Neuronal stem cell (in vitro differentiated cells): Measurements from ENCODE around the gene FBXO47.

Experiments
- DNase-seq: peaks from one replicate; pipeline ENCODE4 v3.0.0-alpha.2; 2013; ENCODE audit warnings: low spot score
- H2AFZ ChIP-seq: one replicate; pipeline ENCODE4 v1.6.1; 2013; ENCODE audit warnings: mild to moderate bottlenecking, low read length, inconsistent platforms
- H2AK5ac ChIP-seq: 2 replicates; pipeline ENCODE4 v1.6.1; 2013; ENCODE audit warnings: low read depth, mild to moderate bottlenecking, inconsistent platforms, low read length, moderate library complexity, mixed read lengths
- H2BK120ac ChIP-seq: 2 replicates; pipeline ENCODE4 v1.6.1; 2013; ENCODE audit warnings: low read depth, mild to moderate bottlenecking, inconsistent platforms, low read length, moderate library complexity, mixed read lengths
- H2BK12ac ChIP-seq: one replicate; pipeline ENCODE4 v1.6.1; 2013; ENCODE audit warnings: low read length, inconsistent platforms
- H2BK15ac ChIP-seq: 2 replicates; pipeline ENCODE4 v1.6.1; 2013; ENCODE audit warnings: mild to moderate bottlenecking, low read length, inconsistent platforms, mixed read lengths
- H2BK5ac ChIP-seq: one replicate; pipeline ENCODE4 v1.6.1; 2013; ENCODE audit warnings: inconsistent platforms, mild to moderate bottlenecking, low read length, moderate library complexity
- H3K14ac ChIP-seq: one replicate; pipeline ENCODE4 v1.6.1; 2013; ENCODE audit warnings: low read length, inconsistent platforms
- H3K18ac ChIP-seq: 2 replicates; pipeline ENCODE4 v1.6.1; 2013; ENCODE audit warnings: low read length, inconsistent platforms
- H3K23ac ChIP-seq: 2 replicates; pipeline ENCODE4 v1.6.1; 2013; ENCODE audit warnings: low read depth, mild to moderate bottlenecking, mixed read lengths, low read length, inconsistent platforms; ENCODE audit not compliant: poor library complexity
- H3K27ac ChIP-seq: replicated peaks from 3 replicates; pipeline ENCODE4 v1.5.1; 2013; ENCODE audit warnings: low read length, inconsistent platforms
- H3K27me3 ChIP-seq, 3 experiments: 2 replicates each; pipeline ENCODE4 v1.6.1; 2013; ENCODE audit warnings: low read length in 3 of 3, mild to moderate bottlenecking in 2 of 3, inconsistent platforms in 1 of 3, low read depth in 1 of 3, mixed read lengths in 1 of 3, moderate library complexity in 1 of 3; ENCODE audit not compliant: control insufficient read depth in 3 of 3, insufficient read depth in 3 of 3
- H3K36me3 ChIP-seq, 2 donors: replicated peaks in 1 of 2; 2 replicates each; pipeline ENCODE4 v1.6.1; 2013; ENCODE audit warnings: low read length in 2 of 2; ENCODE audit not compliant: control insufficient read depth in 2 of 2, insufficient read depth in 2 of 2
- H3K4ac ChIP-seq: 2 replicates; pipeline ENCODE4 v1.6.1; 2013; ENCODE audit warnings: inconsistent platforms, mild to moderate bottlenecking, low read length, moderate library complexity
- H3K4me1 ChIP-seq, 2 donors: 1 replicate in 1 of 2; 2 replicates in 1 of 2; pipeline ENCODE4 v1.6.1; 2013; ENCODE audit warnings: low read length in 2 of 2, low read depth in 1 of 2; ENCODE audit not compliant: control insufficient read depth in 2 of 2, insufficient read depth in 1 of 2
- H3K4me2 ChIP-seq: one replicate; pipeline ENCODE4 v1.6.1; 2013; ENCODE audit warnings: mild to moderate bottlenecking, low read length, inconsistent platforms; ENCODE audit not compliant: insufficient read depth, poor library complexity, severe bottlenecking
- H3K4me3 ChIP-seq, 2 donors: 2 replicates each; pipeline ENCODE4 v1.5.1; 2013; ENCODE audit warnings: low read length in 2 of 2, mild to moderate bottlenecking in 2 of 2, inconsistent platforms in 1 of 2, moderate library complexity in 1 of 2
- H3K79me1 ChIP-seq: one replicate; pipeline ENCODE4 v1.6.1; 2013; ENCODE audit warnings: low read depth, mild to moderate bottlenecking, inconsistent platforms, low read length, moderate library complexity
- H3K9ac ChIP-seq: one replicate; pipeline ENCODE4 v1.6.1; 2013; ENCODE audit warnings: mild to moderate bottlenecking, low read depth, low read length, inconsistent platforms; ENCODE audit not compliant: poor library complexity
- H3K9me3 ChIP-seq, 2 donors: replicated peaks in 1 of 2; 2 replicates each; pipeline versions ENCODE3 to v1.6.1; 2013; ENCODE audit warnings: low read length in 2 of 2, mild to moderate bottlenecking in 2 of 2, inconsistent platforms in 1 of 2, low read depth in 1 of 2, mixed read lengths in 1 of 2, moderate library complexity in 1 of 2; ENCODE audit not compliant: control insufficient read depth in 2 of 2, insufficient read depth in 1 of 2
- H4K8ac ChIP-seq: one replicate; pipeline ENCODE4 v1.6.1; 2013; ENCODE audit warnings: low read depth, mild to moderate bottlenecking, inconsistent platforms, low read length, moderate library complexity
- H4K91ac ChIP-seq: one replicate; pipeline ENCODE4 v1.6.1; 2013; ENCODE audit warnings: low read length, low read depth, mild to moderate bottlenecking, inconsistent platforms; ENCODE audit not compliant: poor library complexity
- WGBS, 2 donors: extraction: QIAGEN DNeasy Blood & Tissue Kit; methylation state at CpG; one replicate each; pipeline ENCODE4 v1.1.7; 2013; ENCODE audit warnings: missing lambda C conversion rate in 2 of 2, mixed read lengths in 1 of 2; ENCODE audit not compliant: insufficient read length in 2 of 2, insufficient replicate concordance in 1 of 2; ENCODE audit errors: extremely low coverage in 2 of 2; 5-methylcytosine and 5-hydroxymethylcytosine counted together

FBXO47 gene

DNA sequence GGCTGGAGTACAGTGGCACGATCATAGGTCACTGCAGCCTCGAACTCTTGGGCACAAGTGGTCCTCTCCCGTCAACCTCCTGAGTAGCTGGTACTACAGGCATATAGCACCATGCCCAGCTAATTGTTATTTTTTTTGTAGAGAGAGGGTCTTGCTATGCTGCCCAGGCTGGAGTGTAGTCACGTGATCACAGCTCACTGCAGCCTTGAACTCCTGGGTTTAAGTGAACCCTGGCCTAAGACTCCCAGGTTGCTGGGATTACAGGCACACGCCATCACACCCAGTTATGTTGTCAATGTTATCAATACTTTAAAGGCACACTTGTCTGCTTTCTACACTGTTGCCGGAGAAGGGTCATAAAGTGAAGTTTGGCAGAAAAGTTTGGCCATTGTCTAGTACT lies 63.8 kb downstream of the FBXO47 start:
- H4K8ac ChIP-seq = no peak overlapping the region
- no CpG with 5 or more reads among the region's 6 CpGs for WGBS, 2 donors
- H3K4me2 ChIP-seq = no peak overlapping the region
- H3K4me1 ChIP-seq = peaks cover 4 to 15% of the 10 kb centered on the region in 2 donors
- no peak overlapping the region for H2BK15ac ChIP-seq
- peaks cover 7 to 64% of the 10 kb centered on the region in 2 donors for H3K36me3 ChIP-seq
- no peak for DNase-seq
- H2BK5ac ChIP-seq = no peak overlapping the region
- no peak overlapping the region for H3K27ac ChIP-seq
- no peak overlapping the region for H2AFZ ChIP-seq
- peaks cover 4% of the 10 kb centered on the region for H3K79me1 ChIP-seq
- H3K18ac ChIP-seq = no peak overlapping the region
- H3K4ac ChIP-seq = no peak overlapping the region
- H4K91ac ChIP-seq = no peak overlapping the region
- no peaks in the 10 kb centered on the region for H3K27me3 ChIP-seq
- H3K9ac ChIP-seq = no peak overlapping the region
- no peak overlapping the region for H2BK120ac ChIP-seq
- H2BK12ac ChIP-seq = no peak overlapping the region
- H3K4me3 ChIP-seq = no peak overlapping the region
- H3K14ac ChIP-seq = no peak overlapping the region
- H3K23ac ChIP-seq = no peak overlapping the region
- no peaks in the 10 kb centered on the region for H3K9me3 ChIP-seq
- no peak overlapping the region for H2AK5ac ChIP-seq

DNA sequence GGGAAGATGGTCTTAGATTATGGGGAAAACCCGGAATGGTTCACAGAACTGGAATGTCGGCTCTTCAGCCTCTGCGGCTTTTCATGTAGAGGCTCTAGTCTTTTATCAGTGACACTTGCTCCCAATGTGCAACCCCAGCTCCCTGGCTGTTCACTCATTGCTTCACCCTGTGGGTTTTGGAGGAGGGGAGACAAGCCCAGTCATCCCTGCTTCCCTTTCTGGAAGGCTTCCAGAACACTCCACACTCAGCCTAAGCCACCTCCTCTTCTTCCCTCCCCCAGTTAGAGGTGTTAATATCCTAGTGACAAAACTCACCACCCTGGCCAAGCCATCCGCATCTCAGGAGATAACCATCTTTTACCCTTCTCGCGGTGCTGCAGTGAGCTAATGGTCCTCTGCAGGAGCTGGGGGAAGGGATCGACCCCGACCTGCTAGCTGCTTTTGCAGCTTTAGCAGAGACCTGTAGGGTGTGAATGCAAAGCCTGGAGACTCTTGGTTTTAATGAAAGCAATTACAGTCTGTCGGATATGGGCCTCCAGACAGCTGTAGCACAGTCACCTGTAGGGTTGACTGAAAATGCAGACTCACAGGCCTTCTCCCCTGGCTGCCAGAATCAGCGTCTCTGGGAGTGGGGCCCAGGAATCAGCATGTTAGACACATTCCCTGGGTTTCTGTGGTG lies 66.1 kb downstream of the FBXO47 start:
- Histone ChIP-seq H2BK5ac (no peak overlapping the region), H3K27me3 (no peaks in the 10 kb centered on the region), H3K4me1 (peaks cover 4 to 24% of the 10 kb centered on the region in 2 donors), H3K36me3 (peaks cover 6 to 67% of the 10 kb centered on the region in 2 donors), H2BK120ac (no peak overlapping the region), H3K79me1 (peaks cover 3% of the 10 kb centered on the region), H2AFZ (no peak overlapping the region), H2AK5ac (no peak overlapping the region), H3K9ac (peak overlapping the region; percentile 18), H3K4me2 (no peak overlapping the region), H3K14ac (no peak overlapping the region), H4K8ac (no peak overlapping the region), H3K18ac (peak overlapping the region; percentile 63), H3K4ac (no peak overlapping the region), H2BK12ac (no peak overlapping the region), H3K23ac (no peak overlapping the region), H4K91ac (no peak overlapping the region), H2BK15ac (no peak overlapping the region), H3K9me3 (no peaks in the 10 kb centered on the region), H3K27ac (peak overlapping the region; percentile 57), H3K4me3 (no peak overlapping the region)
- no peak for DNase-seq
- WGBS, 2 donors = no CpG with 5 or more reads among the region's 10 CpGs

DNA sequence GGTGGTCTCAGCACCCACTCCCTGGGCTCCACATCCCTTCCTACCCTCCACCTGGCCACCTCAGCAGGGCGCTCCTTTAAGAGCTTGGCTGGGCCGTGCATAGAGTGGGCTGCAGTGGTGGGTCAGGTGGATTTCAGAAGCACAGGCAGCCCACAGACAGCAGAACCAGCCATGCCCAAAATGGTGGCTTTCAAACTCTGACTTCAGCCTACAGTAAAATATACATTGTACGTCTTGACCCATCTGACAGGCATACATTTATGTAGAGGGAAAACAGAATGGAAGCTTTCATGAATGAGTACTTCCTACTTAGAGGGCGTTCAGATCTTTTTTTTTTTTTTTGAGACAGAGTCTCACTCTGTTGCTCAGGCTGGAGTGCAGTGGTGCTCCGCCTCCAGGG lies 67.8 kb downstream of the FBXO47 start:
- H2BK12ac ChIP-seq = no peak overlapping the region
- peak overlapping the region; percentile 35 for H2BK5ac ChIP-seq
- H3K9ac ChIP-seq = no peak overlapping the region
- peaks cover 4 to 28% of the 10 kb centered on the region in 2 donors for H3K4me1 ChIP-seq
- H3K27me3 ChIP-seq = no peaks in the 10 kb centered on the region
- H4K91ac ChIP-seq = no peak overlapping the region
- H2AFZ ChIP-seq = no peak overlapping the region
- H2BK120ac ChIP-seq = no peak overlapping the region
- H4K8ac ChIP-seq = no peak overlapping the region
- H3K4ac ChIP-seq = no peak overlapping the region
- H3K79me1 ChIP-seq = peaks cover 3% of the 10 kb centered on the region
- no peak overlapping the region for H3K4me2 ChIP-seq
- H3K9me3 ChIP-seq = no peaks in the 10 kb centered on the region
- peak overlapping the region; percentile 8 for H3K27ac ChIP-seq
- H3K4me3 ChIP-seq = no peak overlapping the region
- no peak overlapping the region for H3K14ac ChIP-seq
- H3K36me3 ChIP-seq = peaks cover 6 to 72% of the 10 kb centered on the region in 2 donors
- WGBS, 2 donors = no CpG with 5 or more reads among the region's 5 CpGs
- peak overlapping the region; percentile 2 for H3K18ac ChIP-seq
- H3K23ac ChIP-seq = no peak overlapping the region
- H2BK15ac ChIP-seq = no peak overlapping the region
- no peak overlapping the region for H2AK5ac ChIP-seq
- no peak for DNase-seq

DNA sequence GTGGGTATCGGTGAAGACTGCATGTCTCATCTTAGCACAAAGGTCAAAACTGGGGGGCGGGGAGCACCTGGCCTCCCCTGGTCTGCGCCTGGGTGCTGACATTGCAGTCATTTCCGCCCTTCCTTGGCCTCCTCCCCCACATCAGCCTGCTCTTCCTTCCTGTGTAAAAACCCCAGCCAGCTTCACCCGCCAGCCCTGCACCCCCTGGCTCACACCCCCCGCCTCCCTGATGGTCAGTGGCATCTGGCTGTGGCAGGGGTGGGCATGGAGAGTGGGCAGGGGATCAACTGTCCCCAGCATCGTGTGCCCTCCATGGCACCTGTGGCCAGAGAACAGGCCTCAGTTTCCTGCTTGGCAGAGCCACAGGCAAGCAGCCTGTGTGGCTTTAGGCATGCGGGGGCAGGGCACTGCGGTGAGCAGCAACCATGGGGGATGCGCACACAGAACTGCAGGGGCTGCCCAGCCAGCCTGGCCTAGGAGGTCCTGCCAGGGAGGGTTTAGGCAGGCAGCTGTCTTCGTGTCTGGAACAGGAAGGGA lies 68.3 kb downstream of the FBXO47 start:
- Histone ChIP-seq H3K4ac (no peak overlapping the region), H3K27ac (peak overlapping the region; percentile 8), H3K27me3 (no peaks in the 10 kb centered on the region), H3K18ac (peak overlapping the region; percentile 20), H2AFZ (no peak overlapping the region), H3K14ac (no peak overlapping the region), H4K8ac (no peak overlapping the region), H2BK120ac (no peak overlapping the region), H3K9ac (no peak overlapping the region), H3K23ac (no peak overlapping the region), H3K4me1 (peaks cover 4 to 28% of the 10 kb centered on the region in 2 donors), H2BK12ac (no peak overlapping the region), H3K4me2 (no peak overlapping the region), H2BK15ac (no peak overlapping the region), H3K79me1 (peaks cover 3% of the 10 kb centered on the region), H2AK5ac (no peak overlapping the region), H3K4me3 (no peak overlapping the region), H2BK5ac (peak overlapping the region; percentile 35), H3K36me3 (peaks cover 6 to 72% of the 10 kb centered on the region in 2 donors), H4K91ac (no peak overlapping the region), H3K9me3 (no peaks in the 10 kb centered on the region)
- no CpG with 5 or more reads among the region's 11 CpGs for WGBS, 2 donors
- DNase-seq = no peak
